Glutamatergic neuron (in vitro differentiated cells): ENCODE data around the gene ETV1. TPM values are rescaled to one million over a fixed set of nuclear protein-coding genes. Genes with fewer than 3 reads are reported as not detected.

Source experiments
- DNase-seq: peaks from one replicate; pipeline ENCODE4 v3.0.0; 2022
- H3K27ac Mint-ChIP-seq: one replicate; pipeline ENCODE4 v1.8.0; 2020; ENCODE audit warnings: mild to moderate bottlenecking, mixed read lengths, inconsistent platforms; ENCODE audit not compliant: unreplicated experiment
- H3K27me3 Mint-ChIP-seq: one replicate; pipeline ENCODE4 v1.8.0; 2020; ENCODE audit warnings: mild to moderate bottlenecking, moderate library complexity, mixed read lengths, inconsistent platforms; ENCODE audit not compliant: unreplicated experiment
- H3K36me3 Mint-ChIP-seq: one replicate; pipeline ENCODE4 v1.8.0; 2020; ENCODE audit warnings: mild to moderate bottlenecking, mixed read lengths, inconsistent platforms; ENCODE audit not compliant: unreplicated experiment
- H3K4me1 Mint-ChIP-seq: one replicate; pipeline ENCODE4 v1.8.0; 2020; ENCODE audit warnings: mild to moderate bottlenecking, low read depth, mixed read lengths, inconsistent platforms; ENCODE audit not compliant: unreplicated experiment
- H3K4me3 Mint-ChIP-seq: one replicate; pipeline ENCODE4 v1.8.0; 2020; ENCODE audit warnings: mild to moderate bottlenecking, mixed read lengths, inconsistent platforms; ENCODE audit not compliant: unreplicated experiment
- H3K9me3 Mint-ChIP-seq: one replicate; pipeline ENCODE4 v1.8.0; 2020; ENCODE audit warnings: mild to moderate bottlenecking, moderate library complexity, mixed read lengths, inconsistent platforms; ENCODE audit not compliant: unreplicated experiment
- total RNA-seq: library from RNA; stranded (reverse); fragmentation: NEBNext Ultra II Directional; extraction: Animal tissue kit (Norgen Biotek cat#: 25700); gene quantifications from one replicate; pipeline ENCODE4 v1.2.1, GENCODE V29; 2021; ENCODE audit not compliant: unreplicated experiment
- TF ChIP-seq, protein P1 (sequence below): fragments of 200-600 bp; sonication (generic); IDR thresholded peaks from one replicate; pipeline ENCODE4 v1.5.0; 2021; ENCODE audit not compliant: partially characterized antibody, unreplicated experiment

Gene ETV1
- total RNA-seq, 1 donor from 2014 or later, result 51.8 TPM

- Mint-ChIP-seq H3K27me3 (no peaks in the 10 kb centered on the region), H3K9me3 (peaks cover 2% of the 10 kb centered on the region), H3K4me1 (peaks cover 3% of the 10 kb centered on the region), H3K4me3 (no peak overlapping the region), H3K27ac (no peak overlapping the region), H3K36me3 (no peaks in the 10 kb centered on the region)
- DNase-seq, result no peak
- TF ChIP-seq, protein P1, sequence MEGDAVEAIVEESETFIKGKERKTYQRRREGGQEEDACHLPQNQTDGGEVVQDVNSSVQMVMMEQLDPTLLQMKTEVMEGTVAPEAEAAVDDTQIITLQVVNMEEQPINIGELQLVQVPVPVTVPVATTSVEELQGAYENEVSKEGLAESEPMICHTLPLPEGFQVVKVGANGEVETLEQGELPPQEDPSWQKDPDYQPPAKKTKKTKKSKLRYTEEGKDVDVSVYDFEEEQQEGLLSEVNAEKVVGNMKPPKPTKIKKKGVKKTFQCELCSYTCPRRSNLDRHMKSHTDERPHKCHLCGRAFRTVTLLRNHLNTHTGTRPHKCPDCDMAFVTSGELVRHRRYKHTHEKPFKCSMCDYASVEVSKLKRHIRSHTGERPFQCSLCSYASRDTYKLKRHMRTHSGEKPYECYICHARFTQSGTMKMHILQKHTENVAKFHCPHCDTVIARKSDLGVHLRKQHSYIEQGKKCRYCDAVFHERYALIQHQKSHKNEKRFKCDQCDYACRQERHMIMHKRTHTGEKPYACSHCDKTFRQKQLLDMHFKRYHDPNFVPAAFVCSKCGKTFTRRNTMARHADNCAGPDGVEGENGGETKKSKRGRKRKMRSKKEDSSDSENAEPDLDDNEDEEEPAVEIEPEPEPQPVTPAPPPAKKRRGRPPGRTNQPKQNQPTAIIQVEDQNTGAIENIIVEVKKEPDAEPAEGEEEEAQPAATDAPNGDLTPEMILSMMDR, result no peak
Observed at GRCh38 chr7:13844954-13845353, 144.5 kb downstream of the ETV1 start.

- no peak overlapping the region for H3K4me3 Mint-ChIP-seq
- no peak for DNase-seq
- H3K4me1 Mint-ChIP-seq, result peaks cover 3% of the 10 kb centered on the region
- TF ChIP-seq, protein P1, result no peak
- H3K27me3 Mint-ChIP-seq, result no peaks in the 10 kb centered on the region
- H3K36me3 Mint-ChIP-seq, result no peaks in the 10 kb centered on the region
- H3K9me3 Mint-ChIP-seq, result peaks cover 2% of the 10 kb centered on the region
- H3K27ac Mint-ChIP-seq, result no peak overlapping the region
Observed at GRCh38 chr7:13841284-13841683, 148.2 kb downstream of the ETV1 start.
